Adrenal gland (tissue), 5 donors: ENCODE measurements around the gene GNPTG.

Experiments used
- CTCF ChIP-seq, 6 experiments: fragments of 450-650 bp in 4 of 6; fragments of 200-600 bp in 2 of 6; sonication (generic) in 1 of 6; IDR thresholded peaks; 1 replicate in 5 of 6; 2 replicates in 1 of 6; pipeline versions ENCODE4 v1.5.1 to v1.8.0; 2016 to 2021; ENCODE audit warnings: antibody characterized with exemption in 6 of 6, mild to moderate bottlenecking in 2 of 6, moderate library complexity in 1 of 6
- POLR2A ChIP-seq, 2 donors: fragments of 450-650 bp; IDR thresholded peaks; one replicate each; pipeline ENCODE4 v1.6.1; 2017; ENCODE audit warnings: antibody characterized with exemption in 2 of 2, mild to moderate bottlenecking in 2 of 2, moderate library complexity in 1 of 2
- donor health status: DM: no; HTN: no; CAD: no.

DNA sequence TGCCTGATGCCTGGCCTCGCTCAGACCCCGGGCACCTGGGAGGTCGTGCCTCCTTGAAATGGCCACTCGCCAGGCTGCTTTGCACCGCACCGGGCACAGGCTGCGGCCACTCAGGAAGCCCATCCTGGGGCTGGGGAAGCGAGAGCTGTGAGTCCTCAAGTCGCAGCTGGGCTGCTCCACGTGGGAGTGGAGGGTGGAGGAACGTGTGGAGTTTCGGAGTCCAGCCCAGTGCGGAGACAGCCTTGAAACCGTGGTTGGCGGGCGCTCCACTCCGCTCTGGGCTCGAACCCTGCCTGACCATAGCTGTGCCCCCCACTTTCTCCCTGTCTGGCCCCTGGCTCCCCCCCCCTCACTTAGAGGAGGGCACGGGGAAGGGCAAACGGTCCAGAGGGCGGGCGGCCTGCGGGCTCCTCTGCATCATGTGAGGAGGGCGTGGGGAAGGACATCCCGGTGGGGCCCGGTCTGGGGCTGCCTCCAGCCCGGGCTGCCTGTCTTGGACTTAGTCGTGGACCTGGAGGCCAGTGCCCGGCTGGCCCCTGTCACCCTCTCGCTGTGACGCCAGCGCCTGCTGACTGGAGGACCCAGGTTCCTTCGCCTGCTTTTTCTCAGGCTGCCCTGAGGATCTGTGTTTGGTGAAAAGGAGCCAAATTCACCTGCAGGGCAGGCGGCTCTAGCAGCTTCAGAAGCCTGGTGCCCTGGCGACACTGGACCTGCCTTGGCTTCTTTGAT, 39.8 kb upstream of the GNPTG start:
- no peak for TF ChIP-seq CTCF (IDR thresholded peaks at IDR 0.05)
- TF ChIP-seq POLR2A (IDR thresholded peaks at IDR 0.05): peak in 1 of 2 donors; percentile 61
